OCI-LY1 (cell line): ENCODE data around the gene CHCHD6.

Experiments
- EZH2 ChIP-seq: fragments of 200-600 bp; sonication (generic), shearing (Covaris generic); IDR thresholded peaks from 2 replicates; pipeline ENCODE4 v1.8.0; 2017; ENCODE audit warnings: borderline replicate concordance, mixed run types, mild to moderate bottlenecking, antibody characterized with exemption, low read length, moderate library complexity, mixed read lengths
- TF ChIP-seq, protein P1 (sequence below): fragments of 200-600 bp; sonication (generic), shearing (Covaris generic); IDR thresholded peaks from 2 replicates; pipeline ENCODE4 v1.5.1; 2017; ENCODE audit warnings: mild to moderate bottlenecking, antibody characterized with exemption, low read length, moderate library complexity, mixed read lengths

GRCh38 chr3:126850370-126851085 is 146.5 kb downstream of the CHCHD6 start:
- TF ChIP-seq, protein P1, sequence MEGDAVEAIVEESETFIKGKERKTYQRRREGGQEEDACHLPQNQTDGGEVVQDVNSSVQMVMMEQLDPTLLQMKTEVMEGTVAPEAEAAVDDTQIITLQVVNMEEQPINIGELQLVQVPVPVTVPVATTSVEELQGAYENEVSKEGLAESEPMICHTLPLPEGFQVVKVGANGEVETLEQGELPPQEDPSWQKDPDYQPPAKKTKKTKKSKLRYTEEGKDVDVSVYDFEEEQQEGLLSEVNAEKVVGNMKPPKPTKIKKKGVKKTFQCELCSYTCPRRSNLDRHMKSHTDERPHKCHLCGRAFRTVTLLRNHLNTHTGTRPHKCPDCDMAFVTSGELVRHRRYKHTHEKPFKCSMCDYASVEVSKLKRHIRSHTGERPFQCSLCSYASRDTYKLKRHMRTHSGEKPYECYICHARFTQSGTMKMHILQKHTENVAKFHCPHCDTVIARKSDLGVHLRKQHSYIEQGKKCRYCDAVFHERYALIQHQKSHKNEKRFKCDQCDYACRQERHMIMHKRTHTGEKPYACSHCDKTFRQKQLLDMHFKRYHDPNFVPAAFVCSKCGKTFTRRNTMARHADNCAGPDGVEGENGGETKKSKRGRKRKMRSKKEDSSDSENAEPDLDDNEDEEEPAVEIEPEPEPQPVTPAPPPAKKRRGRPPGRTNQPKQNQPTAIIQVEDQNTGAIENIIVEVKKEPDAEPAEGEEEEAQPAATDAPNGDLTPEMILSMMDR: no peak
- no peak for TF ChIP-seq EZH2
